IMR-90 (cell line): ENCODE measurements around the gene NUBP2. TPM values are rescaled to one million over a fixed set of nuclear protein-coding genes. Genes with fewer than 3 reads are reported as not detected.

Source experiments
- ATAC-seq: fragments of 200-7000 bp; cut with Tn5 transposase; 2 replicates; pipeline ENCODE4 v1.9.1; 2020; ENCODE audit warnings: low read depth, mild to moderate bottlenecking, moderate library complexity
- BruUV-seq: library from RNA; stranded (reverse); fragments of 400-500 nt; replicated peaks from 2 replicates; lab custom pipeline; 2021; lab: Mats Ljungman, UMichigan
- CTCF ChIA-PET: fragments of 300-600 bp; formaldehyde crosslinking; extraction: SDS; loops from one replicate; lab custom pipeline; 2021; ENCODE audit warnings: antibody characterized with exemption; lab: Yijun Ruan, JAX
- POLR2A ChIA-PET: fragments of 300-600 bp; sonication (Branson Sonifier 250); formaldehyde crosslinking; loops from one replicate; lab custom pipeline; 2022; ENCODE audit warnings: antibody characterized with exemption; ENCODE audit not compliant: unreplicated experiment; lab: Charles Lee
- DNase-seq: peaks from one replicate; pipeline ENCODE4 v3.0.0; 2013
- H2AFZ ChIP-seq: replicated peaks from 2 replicates; pipeline ENCODE3; 2013; ENCODE audit warnings: low read length, mild to moderate bottlenecking; ENCODE audit not compliant: poor library complexity
- H2AK5ac ChIP-seq: 2 replicates; pipeline ENCODE4 v1.6.1; 2013; ENCODE audit warnings: low read depth, low read length, inconsistent platforms
- H2AK9ac ChIP-seq: replicated peaks from 2 replicates; pipeline ENCODE3; 2013; ENCODE audit warnings: mild to moderate bottlenecking, low read depth, low read length, moderate library complexity; ENCODE audit not compliant: poor library complexity
- H2BK120ac ChIP-seq: 2 replicates; pipeline ENCODE4 v1.6.1; 2013; ENCODE audit warnings: low read depth, low read length, inconsistent platforms
- H2BK15ac ChIP-seq: 3 replicates; pipeline ENCODE4 v1.6.1; 2013; ENCODE audit warnings: low read depth, low read length, inconsistent platforms
- H2BK20ac ChIP-seq: 2 replicates; pipeline ENCODE4 v1.6.1; 2013; ENCODE audit warnings: low read depth, mild to moderate bottlenecking, inconsistent platforms, low read length, moderate library complexity
- H2BK5ac ChIP-seq: 2 replicates; pipeline ENCODE4 v1.6.1; 2013; ENCODE audit warnings: mild to moderate bottlenecking, low read depth, low read length, inconsistent platforms; ENCODE audit not compliant: poor library complexity, severe bottlenecking
- H3K14ac ChIP-seq: replicated peaks from 2 replicates; pipeline ENCODE4 v1.6.1; 2013; ENCODE audit warnings: low read depth, low read length, inconsistent platforms
- H3K18ac ChIP-seq: 2 replicates; pipeline ENCODE4 v1.6.1; 2013; ENCODE audit warnings: low read depth, low read length, control low read depth
- H3K23ac ChIP-seq: 2 replicates; pipeline ENCODE4 v1.6.1; 2013; ENCODE audit warnings: low read depth, low read length, inconsistent platforms
- H3K27ac ChIP-seq: 2 replicates; pipeline ENCODE4 v1.5.1; 2013; ENCODE audit warnings: mild to moderate bottlenecking, control low read depth, low read length; ENCODE audit not compliant: insufficient read depth
- H3K27me3 ChIP-seq: 2 replicates; pipeline ENCODE4 v1.6.1; 2013; ENCODE audit warnings: low read length; ENCODE audit not compliant: control insufficient read depth, insufficient read depth
- H3K36me3 ChIP-seq: 2 replicates; pipeline ENCODE4 v1.6.1; 2013; ENCODE audit warnings: low read length, mixed read lengths; ENCODE audit not compliant: control insufficient read depth, insufficient read depth
- H3K4ac ChIP-seq: 2 replicates; pipeline ENCODE4 v1.6.1; 2013; ENCODE audit warnings: low read depth, low read length, inconsistent platforms
- H3K4me1 ChIP-seq: 2 replicates; pipeline ENCODE4 v1.6.1; 2013; ENCODE audit warnings: low read length, mixed read lengths; ENCODE audit not compliant: control insufficient read depth, insufficient read depth
- H3K4me2 ChIP-seq: 2 replicates; pipeline ENCODE4 v1.6.1; 2013; ENCODE audit warnings: low read depth, mild to moderate bottlenecking, control low read depth, low read length, moderate library complexity
- H3K4me3 ChIP-seq: 2 replicates; pipeline ENCODE4 v1.5.1; 2013; ENCODE audit warnings: low read depth, mild to moderate bottlenecking, control low read depth, low read length, moderate library complexity; ENCODE audit not compliant: insufficient read depth
- H3K56ac ChIP-seq: 2 replicates; pipeline ENCODE4 v1.6.1; 2013; ENCODE audit warnings: low read length, inconsistent platforms; ENCODE audit not compliant: insufficient read depth; ENCODE audit errors: extremely low read depth
- H3K79me1 ChIP-seq, 2 experiments: 2 replicates each; pipeline ENCODE4 v1.6.1; 2013; ENCODE audit warnings: low read length in 2 of 2, inconsistent platforms in 1 of 2, low read depth in 1 of 2
- H3K9ac ChIP-seq: 2 replicates; pipeline ENCODE4 v1.6.1; 2013; ENCODE audit warnings: low read depth, low read length, control low read depth
- H3K9me1 ChIP-seq: 2 replicates; pipeline ENCODE4 v1.6.1; 2013; ENCODE audit warnings: low read length, inconsistent platforms; ENCODE audit not compliant: insufficient read depth
- H3K9me3 ChIP-seq: 2 replicates; pipeline ENCODE4 v1.6.1; 2013; ENCODE audit warnings: low read length; ENCODE audit not compliant: control insufficient read depth, insufficient read depth
- H4K20me1 ChIP-seq: 2 replicates; pipeline ENCODE4 v1.6.1; 2013; ENCODE audit warnings: low read length, inconsistent platforms; ENCODE audit not compliant: insufficient read depth
- H4K5ac ChIP-seq: 2 replicates; pipeline ENCODE4 v1.6.1; 2013; ENCODE audit warnings: mild to moderate bottlenecking, low read depth, low read length, control low read depth
- H4K8ac ChIP-seq, 2 experiments: 2 replicates each; pipeline ENCODE4 v1.6.1; 2013; ENCODE audit warnings: low read depth in 2 of 2, low read length in 2 of 2, control low read depth in 1 of 2, inconsistent platforms in 1 of 2
- H4K91ac ChIP-seq: 2 replicates; pipeline ENCODE4 v1.6.1; 2013; ENCODE audit warnings: low read depth, low read length, inconsistent platforms; ENCODE audit not compliant: insufficient read depth
- BHLHE40 ChIP-seq: fragments of 150-350 bp; IDR thresholded peaks from 2 replicates; pipeline ENCODE4 v1.6.1; 2016; ENCODE audit warnings: mild to moderate bottlenecking, low read depth, low read length
- CEBPB ChIP-seq: IDR thresholded peaks from 2 replicates; pipeline ENCODE4 v1.6.1; 2012; ENCODE audit warnings: low read depth, low read length, improper control_type of control experiment
- CHD1 ChIP-seq: IDR thresholded peaks from 2 replicates; pipeline ENCODE4 v1.6.1; 2012; ENCODE audit warnings: low read depth, low read length, improper control_type of control experiment
- CTCF ChIP-seq: conservative IDR thresholded peaks from 2 replicates; pipeline ENCODE4 v1.5.1; 2012; ENCODE audit warnings: mild to moderate bottlenecking, low read depth, low read length, improper control_type of control experiment
- ELK1 ChIP-seq: fragments of 150-350 bp; IDR thresholded peaks from 2 replicates; pipeline ENCODE4 v1.6.1; 2016; ENCODE audit warnings: low read depth, mild to moderate bottlenecking, low read length, moderate library complexity, borderline replicate concordance
- FOS ChIP-seq: fragments of 150-350 bp; IDR thresholded peaks from 2 replicates; pipeline ENCODE4 v1.6.1; 2016; ENCODE audit warnings: low read depth, low read length
- MAFK ChIP-seq: IDR thresholded peaks from 2 replicates; pipeline ENCODE4 v1.6.1; 2012; ENCODE audit warnings: low read depth, low read length, improper control_type of control experiment
- MAZ ChIP-seq: IDR thresholded peaks from 2 replicates; pipeline ENCODE4 v1.6.1; 2012; ENCODE audit warnings: low read depth, mild to moderate bottlenecking, low read length, improper control_type of control experiment, moderate library complexity, borderline replicate concordance
- MXI1 ChIP-seq: IDR thresholded peaks from 2 replicates; pipeline ENCODE4 v1.6.1; 2012; ENCODE audit warnings: low read depth, mild to moderate bottlenecking, low read length, moderate library complexity, borderline replicate concordance
- NFE2L2 ChIP-seq: fragments of 150-350 bp; IDR thresholded peaks from 2 replicates; pipeline ENCODE4 v1.6.1; 2016; ENCODE audit warnings: low read depth, mild to moderate bottlenecking, low read length
- RAD21 ChIP-seq: IDR thresholded peaks from 2 replicates; pipeline ENCODE4 v1.6.1; 2012; ENCODE audit warnings: low read length, improper control_type of control experiment
- RCOR1 ChIP-seq: IDR thresholded peaks from 2 replicates; pipeline ENCODE4 v1.6.1; 2012; ENCODE audit warnings: mild to moderate bottlenecking, low read length, improper control_type of control experiment; ENCODE audit not compliant: insufficient replicate concordance
- RFX5 ChIP-seq: IDR thresholded peaks from 2 replicates; pipeline ENCODE4 v1.8.0; 2012; ENCODE audit warnings: low read depth, mild to moderate bottlenecking, low read length, moderate library complexity
- WGBS, 2 experiments: methylation state at CpG; one replicate each; pipeline versions ENCODE4 v1.1.5 to v1.1.7; 2013; ENCODE audit warnings: missing lambda C conversion rate in 2 of 2; ENCODE audit not compliant: insufficient read length in 1 of 2; ENCODE audit errors: extremely low coverage in 2 of 2; 5-methylcytosine and 5-hydroxymethylcytosine counted together
- dilution Hi-C: fragments of 300-500 bp; cut with HindIII; formaldehyde crosslinking; loops from one replicate; pipeline ENCODE4 v1.14.3; 2018; ENCODE audit warnings: low sequenced_read_pairs; ENCODE audit not compliant: unreplicated experiment
- in situ Hi-C: fragments of 300-500 bp; cut with MboI; formaldehyde crosslinking; loops from 3 replicates; pipeline ENCODE4 v1.14.3; 2019; ENCODE audit warnings: low sequenced_read_pairs, inconsistent platforms, mixed read lengths
- intact Hi-C: fragments of 100-400 bp; cut with micrococcal nuclease; formaldehyde crosslinking; loops from 2 replicates; pipeline ENCODE4 v1.10.0; 2022
- polyA plus RNA-seq, 3 experiments: library from polyadenylated mRNA; depleted of rRNA; stranded (reverse); fragments of >200 nt; gene quantifications; 2 replicates each; pipeline ENCODE4 v1.2.3, GENCODE V29; 2012; ENCODE audit warnings: low replicate concordance in 1 of 3
- total RNA-seq: library from RNA; depleted of rRNA; stranded (reverse); fragments of >200 nt; gene quantifications from 2 replicates; pipeline ENCODE4 v1.2.3, GENCODE V29; 2012

NUBP2 gene
- total and polyA plus RNA-seq, 2 of the 4 experiments (the other 2 are of a cell fraction): 62.6 to 131 TPM

GRCh38 chr16:1828645-1829410 lies 46.1 kb downstream of the NUBP2 start:
- intact Hi-C loops: loop anchor here (5.0 kb wide), 1 partner anchor 47 kb away; the partner anchor contains the start of genes NUBP2 and SPSB3
- no TSS peak for BruUV-seq
- ChIA-PET CTCF (no interaction called here), POLR2A (no interaction called here)
- no peak overlapping the region for H3K4ac ChIP-seq
- H3K27ac ChIP-seq: no peak overlapping the region
- H3K56ac ChIP-seq: no peak overlapping the region
- H3K4me2 ChIP-seq: peak overlapping the region; percentile 6; the same call in 1 of the 2 replicates
- DNase-seq (no peak), ATAC-seq (no peak)
- 80% methylated on average over 1 of the region's 11 CpGs; no CpG with 5 or more reads in 1 of the 2 experiments for WGBS, 2 experiments
- H3K18ac ChIP-seq: no peak overlapping the region
- H2BK20ac ChIP-seq: no peak overlapping the region
- no peak overlapping the region for H3K9ac ChIP-seq
- peaks cover 15% of the 10 kb centered on the region; the same call in 1 of the 2 replicates for H4K20me1 ChIP-seq
- H3K23ac ChIP-seq: no peak overlapping the region; the same call in 1 of the 2 replicates
- TF ChIP-seq BHLHE40 (no peak), MAFK (no peak), RFX5 (no peak), RAD21 (no peak), RCOR1 (no peak), ELK1 (no peak), MXI1 (no peak), FOS (no peak), CHD1 (no peak), NFE2L2 (no peak), MAZ (no peak), CEBPB (no peak), CTCF (no peak)
- dilution Hi-C loops: no loop called here
- H2AFZ ChIP-seq: no peak overlapping the region
- H3K36me3 ChIP-seq: peaks cover 8% of the 10 kb centered on the region
- peaks cover 18 to 60% of the 10 kb centered on the region in 2 experiments for H3K79me1 ChIP-seq
- H3K9me1 ChIP-seq: peaks cover 11% of the 10 kb centered on the region
- H4K8ac ChIP-seq: no peak overlapping the region
- no peak overlapping the region for H3K14ac ChIP-seq
- H4K91ac ChIP-seq: no peak overlapping the region
- H2AK5ac ChIP-seq: no peak overlapping the region
- H3K4me3 ChIP-seq: no peak overlapping the region
- H4K5ac ChIP-seq: no peak overlapping the region
- H2AK9ac ChIP-seq: no peak overlapping the region
- peaks cover 6% of the 10 kb centered on the region; the same call in 1 of the 2 replicates for H3K4me1 ChIP-seq
- no peak overlapping the region for H2BK15ac ChIP-seq
- in situ Hi-C loops: no loop called here
- no peak overlapping the region for H2BK120ac ChIP-seq
- H2BK5ac ChIP-seq: no peak overlapping the region
- no peaks in the 10 kb centered on the region for H3K27me3 ChIP-seq
- H3K9me3 ChIP-seq: no peaks in the 10 kb centered on the region
